Activated CD4-positive, alpha-beta T cell treated with anti-CD3 and anti-CD28 coated beads, Interleukin-2, amount 50 U/mL, for 1 hour (primary cell): ENCODE measurements around the gene ZC3H10.
"Not testable (repeated sequence)": the region's sequence is repeated elsewhere in the genome, so short reads cannot be mapped to it uniquely, and the experiment has no call there.

Source experiments
- DNase-seq: peaks from one replicate; pipeline ENCODE4 v3.0.0-alpha.2; 2020

The ZC3H10 gene

DNA sequence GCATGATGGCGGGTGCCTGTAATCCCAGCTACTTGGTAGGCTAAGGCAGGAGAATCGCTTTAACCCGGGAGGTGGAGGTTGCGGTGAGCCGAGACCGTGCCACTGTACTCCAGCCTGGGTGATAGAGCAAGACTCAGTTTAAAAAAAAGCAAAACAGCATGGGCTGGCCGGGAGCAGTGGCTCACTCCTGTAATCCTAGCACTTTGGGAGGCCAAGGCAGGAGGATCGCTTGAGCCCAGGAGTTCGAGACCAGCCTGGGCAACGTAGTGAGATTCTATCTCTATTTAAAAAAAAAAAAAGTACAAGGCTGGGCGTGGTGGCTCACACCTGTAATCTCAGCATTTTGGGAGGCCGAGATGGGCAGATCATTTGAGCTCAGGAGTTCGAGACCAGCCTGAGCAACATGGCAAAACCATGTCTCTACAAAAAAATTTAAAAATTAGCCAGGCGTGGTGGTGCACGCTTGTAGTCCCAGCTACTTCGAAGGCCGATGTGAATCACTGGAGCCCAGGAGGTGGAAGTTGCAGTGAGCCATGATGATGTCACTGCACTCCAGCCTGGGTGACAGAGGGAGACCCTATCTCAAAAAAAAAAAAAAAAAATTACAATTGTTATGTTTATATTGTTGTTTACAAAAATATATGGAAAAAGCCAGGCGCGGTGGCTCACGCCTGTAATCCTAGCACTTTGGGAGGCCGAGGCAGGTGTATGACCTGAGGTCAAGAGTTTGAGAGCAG lies 38.6 kb downstream of the ZC3H10 start:
- DNase-seq, result not testable (repeated sequence)

DNA sequence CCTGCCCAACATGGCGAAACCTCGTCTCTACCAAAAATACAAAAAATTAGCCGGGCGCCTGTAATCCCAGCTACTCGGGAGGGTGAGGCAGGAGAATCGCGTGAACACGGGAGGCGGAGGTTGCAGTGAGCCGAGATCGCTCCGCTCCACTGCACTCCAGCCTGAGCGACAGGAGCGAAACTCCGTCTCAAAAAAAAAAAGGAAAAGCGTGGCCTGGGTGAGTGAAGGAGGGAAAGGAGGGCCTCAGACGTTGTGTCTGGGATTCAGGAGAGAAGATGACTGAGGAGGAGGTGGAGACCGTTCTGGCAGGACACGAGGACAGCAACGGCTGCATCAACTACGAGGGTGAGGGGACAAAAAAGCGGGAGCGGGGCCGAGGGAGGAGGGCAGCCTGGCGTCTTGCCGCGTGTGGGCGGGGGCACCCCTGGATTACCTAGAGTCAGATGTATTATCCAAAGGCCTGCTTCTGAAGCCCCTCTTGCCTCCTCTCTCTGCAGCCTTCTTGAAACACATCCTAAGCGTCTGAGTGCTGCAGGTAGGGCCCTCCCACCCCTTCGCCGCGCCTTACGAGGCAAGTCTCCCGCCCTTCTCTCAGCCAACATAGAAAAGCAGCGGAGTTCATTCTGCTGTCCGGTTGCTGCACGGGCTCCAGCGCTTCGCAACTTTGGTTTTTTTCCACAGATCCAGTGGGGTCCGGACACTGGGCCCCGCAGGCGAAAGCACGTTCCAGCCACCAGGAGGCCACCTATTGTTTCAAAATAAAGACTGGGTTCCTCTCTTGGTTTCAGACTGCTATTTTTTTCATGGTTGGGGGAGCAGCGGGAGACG lies 39.3 kb downstream of the ZC3H10 start:
- DNase-seq, result peak; percentile 48

DNA sequence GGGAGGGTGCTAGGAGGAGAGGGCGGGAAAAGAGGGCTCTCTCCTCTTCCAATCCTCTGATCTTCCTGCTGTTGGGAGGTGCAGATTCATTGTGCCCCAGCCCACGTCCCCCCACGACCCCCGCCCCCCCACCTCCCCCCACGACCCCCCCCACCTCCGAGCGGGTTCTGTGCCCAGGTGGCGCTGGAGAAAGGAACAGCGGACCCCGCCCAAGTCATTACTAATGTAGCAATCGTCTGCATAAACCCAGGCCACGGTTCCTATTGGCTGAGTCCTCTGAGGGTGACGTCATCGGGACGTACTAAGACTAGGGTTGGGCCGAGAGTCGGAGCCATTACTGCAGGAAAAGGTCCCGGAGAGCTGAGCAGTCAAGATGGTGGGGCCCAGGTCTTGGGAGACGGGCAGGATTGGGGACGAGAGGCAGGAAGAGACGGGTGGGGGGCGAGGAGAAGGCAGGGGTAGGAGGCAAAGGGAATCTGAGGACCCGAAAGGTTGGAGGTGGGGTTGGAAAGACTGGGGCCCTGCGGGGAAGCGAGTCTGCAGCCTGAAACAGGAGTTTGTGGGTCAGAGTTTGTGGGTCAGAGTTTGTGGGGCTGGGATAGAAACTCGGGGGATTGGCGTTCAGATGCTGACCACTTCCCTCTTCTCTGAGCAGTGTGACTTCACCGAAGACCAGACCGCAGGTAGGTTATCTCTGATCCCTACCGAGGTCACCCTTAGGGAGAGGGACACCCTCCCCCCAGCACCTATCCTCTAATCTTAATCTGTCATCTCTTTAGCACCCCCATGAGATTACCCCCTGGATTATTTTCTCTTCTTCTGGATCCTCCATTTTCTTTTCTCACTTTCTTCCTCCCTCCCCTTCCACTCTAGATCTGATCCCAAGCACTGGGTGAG lies 40.2 kb downstream of the ZC3H10 start, which contains the start of gene MYL6:
Gene MYL6, plus strand, starts transcription at position 331 of the 897 bp plus-strand sequence. Its CDS starts 43 bp downstream, at position 374.
- DNase-seq, result peak; percentile 87

DNA sequence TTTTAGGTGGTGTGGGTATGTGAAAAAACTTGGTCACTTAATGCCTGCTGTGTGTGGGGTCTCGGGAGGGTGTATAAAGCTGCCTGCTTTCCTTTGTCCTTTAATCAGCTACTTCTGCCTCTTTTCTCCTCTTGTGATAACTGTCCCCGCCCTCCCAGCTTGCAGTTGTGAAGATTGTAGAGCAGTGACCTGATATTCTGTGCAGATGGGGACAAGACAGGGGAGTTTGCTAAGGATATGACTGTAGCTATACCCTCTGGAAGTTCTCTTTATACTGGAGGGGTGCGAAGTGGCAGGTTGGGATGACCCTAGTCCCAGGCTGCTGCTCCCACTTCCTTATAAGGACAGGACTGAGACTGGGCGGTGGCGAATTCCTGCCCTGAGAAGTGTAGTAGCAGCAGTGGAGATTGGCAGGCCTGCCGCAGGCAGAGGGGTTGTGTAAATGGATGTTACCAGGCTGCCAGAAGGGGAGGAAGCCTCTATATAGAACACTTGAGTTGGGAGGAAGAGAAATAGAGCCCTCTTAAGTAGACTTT lies 40.9 kb downstream of the ZC3H10 start:
- no peak for DNase-seq

DNA sequence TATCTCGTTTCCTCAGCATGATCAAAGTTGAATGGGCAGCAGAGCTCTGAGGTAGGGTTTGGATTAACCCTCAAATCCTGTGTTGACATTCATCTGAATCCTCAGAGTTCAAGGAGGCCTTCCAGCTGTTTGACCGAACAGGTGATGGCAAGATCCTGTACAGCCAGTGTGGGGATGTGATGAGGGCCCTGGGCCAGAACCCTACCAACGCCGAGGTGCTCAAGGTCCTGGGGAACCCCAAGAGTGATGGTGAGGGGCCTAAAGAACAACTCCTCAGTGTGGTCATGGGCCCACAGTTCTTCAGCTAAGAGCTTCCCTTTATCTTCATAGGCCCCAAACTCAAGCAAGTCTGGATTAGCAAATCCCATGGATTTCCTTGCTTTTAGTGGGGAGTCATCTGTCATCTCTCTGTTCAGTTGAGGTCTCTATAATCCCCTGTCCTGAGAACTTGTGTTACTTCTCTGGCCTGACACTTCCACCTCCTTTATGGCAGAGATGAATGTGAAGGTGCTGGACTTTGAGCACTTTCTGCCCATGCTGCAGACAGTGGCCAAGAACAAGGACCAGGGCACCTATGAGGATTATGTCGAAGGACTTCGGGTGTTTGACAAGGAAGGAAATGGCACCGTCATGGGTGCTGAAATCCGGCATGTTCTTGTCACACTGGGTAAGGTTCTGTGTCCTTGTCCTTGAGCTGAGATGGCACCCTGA lies 41.6 kb downstream of the ZC3H10 start:
- no peak for DNase-seq

DNA sequence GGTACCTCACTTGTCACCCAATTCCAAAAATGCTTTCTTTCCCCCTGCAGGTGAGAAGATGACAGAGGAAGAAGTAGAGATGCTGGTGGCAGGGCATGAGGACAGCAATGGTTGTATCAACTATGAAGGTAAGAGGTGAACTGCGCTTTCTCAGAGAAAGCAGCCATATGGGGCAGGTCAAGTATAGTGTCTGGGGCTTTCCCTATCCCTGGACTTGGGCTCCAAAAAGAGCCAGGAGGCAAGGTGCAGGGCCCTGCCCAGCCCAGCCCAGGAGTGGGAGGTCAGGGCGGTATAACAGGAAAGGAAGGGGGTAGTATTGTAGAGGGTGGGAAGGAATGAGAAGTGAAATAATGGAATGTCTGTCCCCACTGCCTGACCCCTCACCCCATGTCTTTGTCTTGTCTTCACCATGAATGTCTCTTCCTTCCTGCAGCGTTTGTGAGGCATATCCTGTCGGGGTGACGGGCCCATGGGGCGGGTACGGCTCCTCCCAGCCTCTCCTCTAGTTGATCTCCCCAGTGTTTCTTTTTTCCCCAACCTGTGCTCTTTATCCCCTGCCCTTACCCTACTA lies 42.2 kb downstream of the ZC3H10 start:
- DNase-seq, result peak; percentile 66

DNA sequence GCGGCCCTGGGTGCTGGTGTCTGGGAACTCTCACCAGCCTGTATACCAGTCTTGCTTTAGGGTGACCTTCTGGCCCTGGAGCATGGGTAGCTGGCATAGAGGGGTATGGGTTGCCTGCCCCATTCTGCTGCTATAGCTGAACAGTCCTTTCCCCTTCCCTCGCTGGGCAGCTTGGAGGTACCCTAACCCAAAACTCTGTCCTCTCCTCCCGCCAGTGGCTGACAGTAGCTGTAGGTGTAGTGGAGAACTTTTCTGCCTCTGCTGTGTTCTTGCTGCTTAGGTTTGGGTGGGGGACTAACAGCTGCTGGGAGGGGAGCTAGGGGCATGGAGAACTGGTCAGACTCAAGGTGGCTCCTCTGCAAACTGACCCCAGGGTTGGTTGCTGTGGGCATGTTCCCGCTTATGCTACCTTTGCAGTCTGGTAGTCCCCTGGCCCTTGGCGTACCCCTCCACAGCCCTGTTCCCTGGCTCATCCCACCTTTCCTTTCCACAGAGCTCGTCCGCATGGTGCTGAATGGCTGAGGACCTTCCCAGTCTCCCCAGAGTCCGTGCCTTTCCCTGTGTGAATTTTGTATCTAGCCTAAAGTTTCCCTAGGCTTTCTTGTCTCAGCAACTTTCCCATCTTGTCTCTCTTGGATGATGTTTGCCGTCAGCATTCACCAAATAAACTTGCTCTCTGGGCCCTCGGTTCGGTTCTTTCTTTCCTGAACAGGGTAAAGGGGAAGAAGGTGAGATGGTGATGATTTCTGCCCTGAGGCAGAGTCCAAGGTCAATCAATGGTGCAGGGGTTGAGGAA lies 43.0 kb downstream of the ZC3H10 start:
- DNase-seq, result no peak

DNA sequence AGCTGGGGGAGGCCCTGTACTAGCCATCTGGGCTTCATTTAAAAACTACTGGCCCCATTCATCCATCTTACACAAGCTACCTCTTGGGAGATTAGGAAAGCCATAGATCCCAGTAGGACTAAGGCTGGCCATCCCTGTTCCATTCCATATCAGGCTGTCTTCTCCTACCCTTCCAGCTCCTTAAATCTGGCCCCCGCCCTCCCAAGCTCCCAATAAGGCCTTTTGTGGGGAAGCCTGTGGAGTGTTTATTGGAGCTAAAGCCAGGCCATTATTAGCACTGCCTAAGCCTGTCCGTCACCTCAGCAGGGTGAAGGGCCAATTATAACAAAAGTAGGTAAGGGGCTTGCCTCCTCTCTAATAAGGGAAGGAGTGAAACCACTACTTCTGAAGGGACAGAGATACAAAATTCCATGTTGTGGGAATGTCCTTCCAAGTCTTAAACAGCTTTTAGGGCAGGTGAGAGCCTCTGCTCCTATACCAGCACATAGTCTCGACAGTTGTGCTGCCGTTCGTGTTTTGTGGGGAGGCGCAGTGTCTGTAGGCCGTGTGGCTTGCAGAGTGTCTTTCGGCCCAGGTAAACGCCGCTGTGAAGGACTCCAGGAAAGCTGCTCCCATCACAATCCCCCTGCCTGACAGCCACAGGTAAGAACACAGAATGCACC lies 43.8 kb downstream of the ZC3H10 start:
- DNase-seq, result no peak

DNA sequence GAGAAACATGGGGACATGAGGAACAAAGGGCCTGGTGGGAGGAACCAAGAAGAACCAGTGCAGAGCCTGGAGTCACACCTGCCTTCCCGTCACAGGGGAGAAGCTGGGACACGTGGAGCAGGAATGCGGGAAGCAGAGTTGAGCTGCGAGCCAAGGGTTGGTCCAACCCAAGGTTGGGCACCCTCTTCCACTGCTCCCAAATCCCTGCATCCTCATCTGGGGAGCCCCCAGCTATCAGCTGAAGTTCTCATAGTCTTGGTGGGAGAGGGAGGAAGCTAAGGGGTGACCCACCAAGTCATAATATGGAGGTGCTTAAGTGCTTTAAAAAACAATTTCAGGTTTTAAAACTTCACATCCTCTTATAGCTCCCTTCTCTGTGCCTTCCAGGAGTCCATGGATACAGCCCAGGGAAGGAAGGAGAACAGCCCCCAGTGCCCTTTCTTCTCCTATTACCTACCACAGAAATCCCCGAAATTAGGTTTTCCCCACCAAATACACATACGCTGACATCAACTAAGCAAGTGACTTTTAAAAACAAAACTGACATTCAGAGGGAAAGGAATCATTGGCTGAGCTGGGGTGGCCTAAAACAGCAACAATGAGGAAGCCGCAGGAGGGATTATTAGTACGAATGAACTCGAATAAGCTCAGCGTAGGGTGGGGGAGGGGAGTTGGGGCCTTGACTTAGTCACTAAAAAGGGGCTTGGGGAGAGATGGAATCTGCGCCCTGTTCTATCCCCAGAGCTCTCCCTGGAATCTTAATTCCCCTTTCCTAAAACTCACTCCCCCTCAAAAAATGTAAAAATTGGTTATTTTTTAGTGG lies 44.6 kb downstream of the ZC3H10 start:
- DNase-seq, result no peak

DNA sequence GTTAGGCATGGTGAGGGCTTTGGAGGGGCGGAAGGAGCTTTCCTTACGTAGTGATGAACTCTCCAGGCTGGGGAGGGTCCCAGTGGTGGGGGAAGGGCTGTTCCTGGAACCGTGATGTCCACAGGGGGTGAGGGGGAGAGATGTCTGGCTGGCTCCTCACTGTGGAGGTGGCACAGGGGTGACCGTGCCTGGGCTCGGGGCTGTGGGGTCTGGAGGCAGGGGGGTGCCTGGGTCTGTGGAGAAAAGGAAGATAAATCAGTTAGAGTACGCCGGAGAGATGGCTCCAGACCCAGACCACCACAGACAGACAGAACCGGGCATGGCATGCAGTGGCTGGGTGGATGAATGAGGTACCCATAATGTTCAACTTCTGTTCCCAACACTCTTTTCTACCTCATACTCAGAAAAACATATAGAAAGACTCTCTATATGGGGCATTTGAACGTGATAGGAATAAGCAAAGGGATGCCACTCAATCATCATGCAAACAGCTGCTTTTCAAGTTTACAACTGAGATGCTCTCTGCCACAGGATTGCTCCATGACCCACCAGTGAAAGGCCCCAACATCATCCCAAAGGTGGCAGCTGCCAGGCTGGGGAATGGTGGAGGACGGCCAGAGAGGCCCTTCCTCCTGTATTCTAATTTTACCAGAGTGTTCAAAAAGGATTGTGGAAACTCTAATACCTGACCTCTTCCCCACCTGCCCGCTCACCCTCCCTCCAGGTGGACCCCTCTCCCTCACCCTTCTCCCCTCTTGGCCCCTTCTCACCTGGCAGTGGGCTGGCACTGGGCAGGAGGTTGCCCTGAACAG lies 45.7 kb downstream of the ZC3H10 start:
- DNase-seq, result no peak

DNA sequence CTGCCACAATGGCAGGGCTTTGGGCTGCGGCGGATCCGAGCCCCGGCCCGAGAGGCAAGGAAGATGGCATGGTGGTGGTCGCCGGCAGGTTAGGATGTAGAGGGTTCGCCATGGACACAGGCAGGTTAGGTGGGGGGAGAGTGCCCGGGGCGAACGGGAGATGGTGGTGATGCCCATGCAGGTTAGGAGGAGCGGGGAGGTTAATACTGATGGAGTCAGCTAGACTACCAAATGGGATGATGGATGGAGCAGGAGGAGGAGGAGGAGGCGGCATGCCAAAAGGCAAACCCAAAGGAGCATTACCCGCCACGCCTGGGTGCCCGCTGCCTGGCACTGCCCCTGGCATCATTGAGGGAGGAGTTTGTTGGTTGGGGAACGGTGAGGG lies 46.3 kb downstream of the ZC3H10 start:
- no peak for DNase-seq

DNA sequence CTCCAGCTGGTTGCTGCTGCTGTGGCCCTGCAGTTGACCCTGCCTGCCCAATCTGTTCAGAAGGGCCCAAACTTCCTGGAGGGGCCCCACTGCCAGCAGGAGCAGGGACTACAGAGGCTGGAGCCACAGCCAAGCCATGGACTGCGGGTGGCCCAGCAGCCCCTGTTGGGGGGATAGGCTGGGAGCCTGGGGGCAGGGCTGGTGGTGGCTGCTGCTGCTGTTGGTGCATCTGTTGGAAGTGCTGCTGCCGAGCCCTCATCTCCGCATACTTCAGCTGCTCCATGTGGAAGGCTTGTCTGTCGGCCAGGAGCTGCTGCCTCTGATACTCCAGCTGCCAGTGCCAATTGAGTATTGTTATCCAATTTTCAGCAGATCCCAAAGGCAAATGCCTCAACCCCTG lies 47.3 kb downstream of the ZC3H10 start:
- DNase-seq, result no peak

DNA sequence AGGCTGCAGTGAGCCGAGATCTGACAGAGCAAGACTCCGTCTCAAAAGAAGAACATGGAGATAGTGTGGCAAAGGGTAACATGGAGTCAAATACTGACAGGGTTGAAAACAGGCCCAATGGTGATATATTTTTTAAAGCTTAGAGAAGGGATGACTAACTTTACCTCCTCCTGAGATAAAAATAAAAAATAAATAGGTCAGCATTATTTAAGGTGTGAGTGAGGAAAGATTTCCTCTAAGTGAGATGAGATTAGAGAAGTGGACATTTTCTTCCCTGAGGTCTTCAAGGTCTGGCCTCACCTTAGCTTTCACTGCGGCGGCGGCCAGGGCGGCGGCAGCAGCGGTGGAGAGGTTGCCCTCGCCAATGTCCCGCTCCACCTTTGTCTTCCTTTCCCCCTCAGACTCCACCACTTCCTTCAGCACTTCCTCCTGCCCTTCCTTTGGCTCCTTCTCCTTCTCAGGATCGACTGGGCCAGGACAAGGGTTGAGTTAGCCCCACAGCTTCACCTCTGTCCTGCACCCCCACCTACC lies 51.2 kb downstream of the ZC3H10 start:
- no peak for DNase-seq

DNA sequence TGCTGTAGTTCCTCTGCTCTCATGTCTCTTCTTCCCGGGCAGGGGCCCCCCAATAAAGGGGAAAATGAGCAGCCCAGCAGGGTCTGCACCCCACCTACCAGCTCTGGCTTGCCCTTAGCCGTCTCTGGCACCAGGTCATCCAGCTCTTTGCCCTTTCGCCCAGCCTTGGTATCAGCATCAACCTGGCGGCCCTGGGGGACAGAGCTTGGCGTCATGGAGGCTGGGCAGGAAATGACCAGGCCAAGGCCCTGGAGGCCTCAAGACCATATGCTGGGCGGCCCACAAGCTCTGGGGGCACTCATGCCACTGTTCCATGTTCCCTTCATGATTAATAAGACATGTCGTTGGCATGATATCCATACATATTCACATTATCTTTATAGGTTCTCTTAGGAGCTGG lies 54.8 kb downstream of the ZC3H10 start:
- no peak for DNase-seq
